Uterus (tissue), 4 donors: Measurements from ENCODE around the gene PPFIBP2. TPM values are rescaled to one million over a fixed set of nuclear protein-coding genes. Genes with fewer than 3 reads are reported as not detected.
"Not testable (repeated sequence)": the region's sequence is repeated elsewhere in the genome, so short reads cannot be mapped to it uniquely, and the experiment has no call there.

ENCODE experiments used
- DNase-seq, 2 donors: peaks; one replicate each; pipeline ENCODE4 v3.0.0-alpha.2; 2019 to 2020
- H3K27ac ChIP-seq, 2 donors: fragments of 200-600 bp; sonication (generic); 1 replicate in 1 of 2; 2 replicates in 1 of 2; pipeline ENCODE4 v1.5.1; 2016 to 2018
- H3K27me3 ChIP-seq, 2 donors: fragments of 200-600 bp; sonication (generic); one replicate each; pipeline ENCODE4 v1.5.1; 2018 to 2019; ENCODE audit warnings: control low read depth in 1 of 2
- H3K36me3 ChIP-seq, 2 donors: fragments of 200-600 bp; sonication (generic); one replicate each; pipeline ENCODE4 v1.5.1; 2019; ENCODE audit warnings: control low read depth in 1 of 2
- H3K4me1 ChIP-seq, 2 donors: fragments of 200-600 bp; sonication (generic); one replicate each; pipeline ENCODE4 v1.5.1; 2018 to 2019; ENCODE audit warnings: control low read depth in 1 of 2
- H3K4me3 ChIP-seq, 2 donors: fragments of 200-600 bp; sonication (generic); 1 replicate in 1 of 2; 2 replicates in 1 of 2; pipeline ENCODE4 v1.5.1; 2018 to 2019; ENCODE audit warnings: mild to moderate bottlenecking in 1 of 2
- H3K9me3 ChIP-seq, 2 donors: fragments of 200-600 bp; sonication (generic); one replicate each; pipeline ENCODE4 v1.5.1; 2019; ENCODE audit warnings: control low read depth in 1 of 2
- POLR2A ChIP-seq, 2 donors: fragments of 450-650 bp; IDR thresholded peaks; one replicate each; pipeline ENCODE4 v1.6.1; 2016; ENCODE audit warnings: antibody characterized with exemption in 2 of 2, mild to moderate bottlenecking in 1 of 2, moderate library complexity in 1 of 2
- intact Hi-C: fragments of 100-400 bp; cut with DNase I; formaldehyde crosslinking; loops from one replicate; pipeline ENCODE4 v1.15.1; 2023; ENCODE audit warnings: low total_unique reads
- total RNA-seq, 4 donors: library from RNA; depleted of rRNA in 3 of 4; stranded (reverse); fragments of >200 nt in 3 of 4; gene quantifications; one replicate each; pipeline versions ENCODE4 v1.1.0 to v1.2.4, GENCODE V29; 2014 to 2023
- TF ChIP-seq, protein P1 (sequence below), 4 experiments: fragments of 200-600 bp in 2 of 4; fragments of 450-650 bp in 2 of 4; sonication (generic) in 2 of 4; IDR thresholded peaks; one replicate each; pipeline ENCODE4 v1.5.1; 2016 to 2019; ENCODE audit warnings: antibody characterized with exemption in 4 of 4, mild to moderate bottlenecking in 2 of 4, moderate library complexity in 1 of 4
- donor health status: DM: yes; HTN: yes; CAD: no.

The PPFIBP2 gene
- total RNA-seq, 4 donors from 2014 or later: 2.1 to 36.2 (median 15.2) TPM

DNA sequence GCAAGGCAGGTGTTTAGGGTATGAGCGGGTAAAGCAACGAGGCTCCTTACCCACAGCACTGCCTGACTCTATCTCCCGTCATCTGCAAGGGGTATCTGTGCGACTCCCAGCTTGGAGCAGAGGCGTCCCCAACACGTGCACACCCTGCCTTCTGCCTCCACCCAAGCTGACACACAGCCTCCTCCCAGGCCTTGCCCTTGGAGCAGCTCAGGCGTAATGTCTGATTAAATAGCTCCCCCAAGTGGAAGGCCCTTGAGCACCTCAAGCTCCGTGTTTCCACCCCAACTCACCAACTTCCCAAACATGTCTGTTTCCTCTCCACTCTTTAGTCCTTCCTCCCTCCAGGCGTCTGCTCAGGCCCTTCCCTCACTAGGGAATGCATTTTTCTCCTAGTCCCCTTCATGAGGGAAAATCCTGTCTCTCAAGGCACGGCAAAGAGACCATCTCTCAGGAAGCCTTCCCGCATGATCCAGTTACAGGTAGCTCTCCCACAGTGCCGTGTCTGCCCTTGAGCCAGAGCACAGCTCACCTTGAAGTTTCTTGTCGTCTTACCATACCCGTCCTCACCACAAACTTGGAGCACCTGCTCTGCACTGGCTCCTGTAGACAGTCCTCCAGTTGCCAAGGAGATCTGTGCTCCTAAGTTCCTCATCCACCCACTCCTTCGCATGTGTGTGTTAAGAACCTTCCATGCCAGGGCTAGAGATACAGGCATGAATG is 143.7 kb downstream of the PPFIBP2 start:
- Histone ChIP-seq H3K27ac (no peak overlapping the region), H3K9me3 (no peaks in the 10 kb centered on the region), H3K4me3 (no peak overlapping the region), H3K27me3 (no peaks in the 10 kb centered on the region), H3K36me3 (no peaks in the 10 kb centered on the region), H3K4me1 (no peaks in the 10 kb centered on the region)
- no peak for TF ChIP-seq POLR2A (IDR thresholded peaks at IDR 0.05)
- TF ChIP-seq, protein P1, sequence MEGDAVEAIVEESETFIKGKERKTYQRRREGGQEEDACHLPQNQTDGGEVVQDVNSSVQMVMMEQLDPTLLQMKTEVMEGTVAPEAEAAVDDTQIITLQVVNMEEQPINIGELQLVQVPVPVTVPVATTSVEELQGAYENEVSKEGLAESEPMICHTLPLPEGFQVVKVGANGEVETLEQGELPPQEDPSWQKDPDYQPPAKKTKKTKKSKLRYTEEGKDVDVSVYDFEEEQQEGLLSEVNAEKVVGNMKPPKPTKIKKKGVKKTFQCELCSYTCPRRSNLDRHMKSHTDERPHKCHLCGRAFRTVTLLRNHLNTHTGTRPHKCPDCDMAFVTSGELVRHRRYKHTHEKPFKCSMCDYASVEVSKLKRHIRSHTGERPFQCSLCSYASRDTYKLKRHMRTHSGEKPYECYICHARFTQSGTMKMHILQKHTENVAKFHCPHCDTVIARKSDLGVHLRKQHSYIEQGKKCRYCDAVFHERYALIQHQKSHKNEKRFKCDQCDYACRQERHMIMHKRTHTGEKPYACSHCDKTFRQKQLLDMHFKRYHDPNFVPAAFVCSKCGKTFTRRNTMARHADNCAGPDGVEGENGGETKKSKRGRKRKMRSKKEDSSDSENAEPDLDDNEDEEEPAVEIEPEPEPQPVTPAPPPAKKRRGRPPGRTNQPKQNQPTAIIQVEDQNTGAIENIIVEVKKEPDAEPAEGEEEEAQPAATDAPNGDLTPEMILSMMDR (IDR thresholded peaks at IDR 0.05): peak; percentile 31 to 51 (median 41)
- peak; percentile 49 to 52 for DNase-seq
- intact Hi-C loops: no loop called here

DNA sequence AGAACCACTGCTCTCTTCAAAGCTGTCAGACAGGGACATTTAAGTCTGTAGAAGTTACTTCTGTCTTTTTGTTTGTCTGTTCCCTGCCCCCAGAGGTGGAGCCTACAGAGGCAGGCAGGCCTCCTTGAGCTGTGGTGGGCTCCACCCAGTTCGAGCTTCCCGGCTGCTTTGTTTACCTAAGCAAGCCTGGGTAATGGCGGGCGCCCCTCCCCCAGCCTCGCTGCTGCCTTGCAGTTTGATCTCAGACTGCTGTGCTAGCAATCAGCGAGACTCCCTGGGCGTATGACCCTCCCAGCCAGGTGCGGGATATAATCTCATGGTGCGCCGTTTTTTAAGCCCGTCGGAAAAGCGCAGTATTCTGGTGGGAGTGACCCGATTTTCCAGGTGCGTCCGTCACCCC is 149.7 kb downstream of the PPFIBP2 start:
- DNase-seq, H3K9me3 ChIP-seq, H3K27ac ChIP-seq, H3K36me3 ChIP-seq, H3K4me3 ChIP-seq, H3K4me1 ChIP-seq, H3K27me3 ChIP-seq: not testable (repeated sequence)
- intact Hi-C loops: loop anchor here (10.0 kb wide), 1 partner anchor 149 kb away; the partner anchor contains the start of gene PPFIBP2

DNA sequence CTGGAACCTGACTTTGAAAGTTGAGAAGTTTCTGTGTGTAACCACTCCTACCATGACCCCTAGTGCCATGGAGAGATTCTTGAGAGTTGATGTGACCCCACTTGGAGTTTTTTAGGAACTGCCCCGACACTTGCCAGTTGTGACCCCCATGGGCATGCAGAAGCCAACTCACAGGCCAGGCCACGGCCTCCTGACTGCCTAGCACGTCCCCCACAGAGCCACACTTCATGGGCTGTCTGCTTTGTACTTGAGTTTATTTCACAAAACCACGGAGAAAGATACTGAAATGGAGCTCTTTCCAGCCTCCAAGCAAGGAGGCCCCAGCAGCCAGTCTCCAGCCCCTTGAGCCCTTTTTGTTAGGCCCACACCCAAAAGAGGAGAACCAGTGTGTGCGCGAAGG is 151.1 kb downstream of the PPFIBP2 start:
- no peaks in the 10 kb centered on the region for H3K9me3 ChIP-seq
- no peak for TF ChIP-seq POLR2A (IDR thresholded peaks at IDR 0.05)
- TF ChIP-seq, protein P1 (IDR thresholded peaks at IDR 0.05): no peak
- H3K27ac ChIP-seq: no peak overlapping the region
- no peaks in the 10 kb centered on the region for H3K36me3 ChIP-seq
- no peak for DNase-seq
- H3K27me3 ChIP-seq: no peaks in the 10 kb centered on the region
- H3K4me1 ChIP-seq: no peaks in the 10 kb centered on the region
- H3K4me3 ChIP-seq: no peak overlapping the region
- intact Hi-C loops: loop anchor here (10.0 kb wide), 1 partner anchor 150 kb away; the partner anchor contains the start of gene PPFIBP2

DNA sequence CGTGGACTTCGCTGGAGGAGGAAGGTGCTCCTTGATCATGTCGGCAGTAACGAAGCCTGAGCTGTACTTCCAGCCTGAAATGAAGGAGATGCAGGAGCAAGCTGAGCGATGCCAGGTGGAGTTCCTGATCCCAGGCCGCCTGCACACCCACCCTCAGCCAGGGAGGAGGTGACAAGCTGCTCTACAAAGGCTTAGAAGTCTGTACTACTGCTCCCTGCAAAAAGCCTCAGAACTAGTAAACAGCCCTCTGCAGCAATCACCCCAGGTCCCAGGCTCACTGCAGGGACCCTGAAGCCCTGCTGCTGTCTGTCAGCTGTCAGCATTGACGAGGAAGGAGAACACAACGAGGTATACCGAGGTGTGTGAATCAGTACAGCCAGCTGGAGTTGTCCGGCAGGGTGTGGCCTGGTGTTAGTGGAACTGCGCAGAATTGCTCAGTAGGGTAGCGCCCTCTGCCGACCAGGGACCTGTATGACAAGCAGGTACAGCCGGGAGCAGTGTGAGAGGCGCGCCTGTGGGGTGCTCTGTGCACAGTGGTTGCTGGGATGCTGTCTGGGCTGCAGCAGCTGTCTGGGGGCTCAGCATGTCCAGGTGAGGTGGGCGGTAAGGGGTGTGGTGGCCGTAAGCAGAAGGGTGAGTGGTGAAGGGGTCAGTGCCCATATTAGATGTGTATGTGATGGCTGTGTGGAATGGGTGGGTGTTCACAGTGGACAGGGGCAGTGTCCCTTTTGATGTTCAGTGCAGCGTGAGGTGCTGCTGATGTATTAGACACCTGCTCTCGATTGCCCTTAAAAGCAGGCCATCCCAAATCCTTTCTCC is 151.9 kb downstream of the PPFIBP2 start:
- intact Hi-C loops: loop anchor here (10.0 kb wide), 1 partner anchor 151 kb away; the partner anchor contains the start of gene PPFIBP2
- Histone ChIP-seq H3K27ac (no peak overlapping the region), H3K4me1 (no peaks in the 10 kb centered on the region), H3K9me3 (no peaks in the 10 kb centered on the region), H3K36me3 (no peaks in the 10 kb centered on the region), H3K4me3 (no peak overlapping the region), H3K27me3 (no peaks in the 10 kb centered on the region)
- TF ChIP-seq POLR2A (IDR thresholded peaks at IDR 0.05): no peak
- TF ChIP-seq, protein P1 (IDR thresholded peaks at IDR 0.05): peak; percentile 71 to 82 (median 81)
- peak; percentile 76 to 82 for DNase-seq

DNA sequence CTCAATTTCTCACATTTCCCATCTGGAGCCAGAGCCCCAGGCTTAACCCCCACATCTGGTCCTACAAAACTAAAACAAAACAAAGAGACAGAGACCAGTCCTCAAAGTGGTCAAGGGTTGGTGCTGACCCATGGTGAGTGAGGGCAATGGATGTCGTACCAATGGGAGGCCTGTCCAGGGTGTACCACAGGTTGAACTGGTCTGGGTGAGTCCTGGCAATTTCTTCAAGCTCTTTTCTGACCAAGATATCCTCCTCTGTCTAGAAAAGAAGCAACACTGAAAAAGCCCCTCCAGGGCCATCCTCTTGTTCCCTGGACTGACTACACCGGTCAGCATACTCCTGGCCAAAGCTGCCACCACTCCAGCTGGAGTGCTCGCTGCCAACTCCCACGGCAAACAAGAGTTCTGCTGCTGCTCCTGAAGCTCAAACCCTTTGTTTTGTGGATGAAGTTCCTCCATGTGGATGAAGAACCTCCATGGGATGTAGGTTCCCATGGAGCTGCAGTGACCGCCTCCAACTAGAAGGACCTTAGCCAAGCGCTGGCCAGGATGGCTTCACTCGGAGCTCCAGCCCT is 152.6 kb downstream of the PPFIBP2 start:
- no peak for DNase-seq
- Histone ChIP-seq H3K9me3 (no peaks in the 10 kb centered on the region), H3K27ac (no peak overlapping the region), H3K27me3 (no peaks in the 10 kb centered on the region), H3K4me3 (no peak overlapping the region), H3K36me3 (no peaks in the 10 kb centered on the region), H3K4me1 (no peaks in the 10 kb centered on the region)
- TF ChIP-seq, protein P1 (IDR thresholded peaks at IDR 0.05): no peak
- no peak for TF ChIP-seq POLR2A (IDR thresholded peaks at IDR 0.05)
- intact Hi-C loops: loop anchor here (10.0 kb wide), 1 partner anchor 152 kb away; the partner anchor contains the start of gene PPFIBP2
